OCI-LY7 (cell line): ENCODE results near the gene CFAP100.

Source experiments
- EZH2phosphoT487 ChIP-seq: fragments of 200-600 bp; sonication (generic); IDR thresholded peaks from 2 replicates; pipeline ENCODE4 v1.6.1; 2018; ENCODE audit warnings: low read depth, borderline replicate concordance, mild to moderate bottlenecking, mixed run types, antibody characterized with exemption, low read length, moderate library complexity, mixed read lengths
- TF ChIP-seq, protein P1 (sequence below): fragments of 200-600 bp; sonication (generic); conservative IDR thresholded peaks from 2 replicates; pipeline ENCODE4 v1.5.1; 2014; ENCODE audit warnings: mild to moderate bottlenecking, antibody characterized with exemption, low read length, moderate library complexity, mixed read lengths

DNA sequence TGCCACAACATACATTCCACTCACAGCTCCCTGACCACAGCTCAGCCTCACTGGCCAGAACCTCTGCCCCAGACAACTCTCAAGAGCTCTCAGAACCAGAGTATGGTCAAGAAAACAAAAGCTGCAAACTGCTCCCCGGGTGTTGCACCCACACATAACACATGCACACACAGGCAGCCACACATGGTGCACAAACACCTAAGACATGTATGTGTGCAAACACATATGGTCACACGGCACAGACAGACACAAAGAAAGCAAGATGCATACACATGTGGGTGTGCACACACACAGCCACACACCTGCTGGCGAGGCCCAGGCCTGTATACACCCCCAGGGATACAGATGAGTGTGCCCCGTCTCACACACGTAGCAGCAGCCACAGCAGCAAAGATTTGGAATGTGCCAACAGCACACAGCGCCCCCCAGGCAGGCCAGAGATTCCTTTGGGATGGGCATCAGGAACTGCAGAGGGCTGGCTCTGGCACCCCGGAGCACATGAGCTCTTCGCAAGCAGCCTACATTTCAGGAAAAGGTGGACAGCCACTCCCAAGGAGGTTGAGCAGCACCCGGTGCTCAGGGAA lies 44.1 kb upstream of the CFAP100 start:
- TF ChIP-seq, protein P1, sequence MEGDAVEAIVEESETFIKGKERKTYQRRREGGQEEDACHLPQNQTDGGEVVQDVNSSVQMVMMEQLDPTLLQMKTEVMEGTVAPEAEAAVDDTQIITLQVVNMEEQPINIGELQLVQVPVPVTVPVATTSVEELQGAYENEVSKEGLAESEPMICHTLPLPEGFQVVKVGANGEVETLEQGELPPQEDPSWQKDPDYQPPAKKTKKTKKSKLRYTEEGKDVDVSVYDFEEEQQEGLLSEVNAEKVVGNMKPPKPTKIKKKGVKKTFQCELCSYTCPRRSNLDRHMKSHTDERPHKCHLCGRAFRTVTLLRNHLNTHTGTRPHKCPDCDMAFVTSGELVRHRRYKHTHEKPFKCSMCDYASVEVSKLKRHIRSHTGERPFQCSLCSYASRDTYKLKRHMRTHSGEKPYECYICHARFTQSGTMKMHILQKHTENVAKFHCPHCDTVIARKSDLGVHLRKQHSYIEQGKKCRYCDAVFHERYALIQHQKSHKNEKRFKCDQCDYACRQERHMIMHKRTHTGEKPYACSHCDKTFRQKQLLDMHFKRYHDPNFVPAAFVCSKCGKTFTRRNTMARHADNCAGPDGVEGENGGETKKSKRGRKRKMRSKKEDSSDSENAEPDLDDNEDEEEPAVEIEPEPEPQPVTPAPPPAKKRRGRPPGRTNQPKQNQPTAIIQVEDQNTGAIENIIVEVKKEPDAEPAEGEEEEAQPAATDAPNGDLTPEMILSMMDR, result no peak
- TF ChIP-seq EZH2phosphoT487, result no peak
